ENCODE data around the gene STEAP4. TPM values are rescaled to one million over a fixed set of nuclear protein-coding genes. Genes with fewer than 3 reads are reported as not detected.

The STEAP4 gene
- total and polyA plus RNA-seq, 2 experiments from 2014 or later, result 0.06 TPM; not detected in 1

DNA sequence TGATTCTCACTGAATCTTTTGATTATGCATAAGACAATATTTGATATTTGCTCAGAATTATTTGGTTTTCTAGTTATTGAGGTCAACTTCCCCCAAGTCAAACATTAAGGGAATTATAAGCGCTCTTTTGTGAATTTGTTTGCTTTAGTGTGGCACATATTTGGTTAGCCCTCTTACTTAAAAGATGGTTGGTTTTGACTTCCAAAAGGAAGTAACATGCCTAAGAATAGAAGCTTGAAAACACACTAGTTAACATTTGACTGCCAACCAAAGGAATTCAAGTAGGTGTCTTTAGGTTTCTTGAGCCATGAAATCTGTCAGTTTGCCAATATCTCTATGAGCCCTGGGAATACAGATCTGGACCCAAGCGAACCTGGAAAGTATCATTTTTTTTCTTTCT is 24.9 kb downstream of the STEAP4 start:
- no peak overlapping the region for H3K4me3 Mint-ChIP-seq
- no peak for TF ChIP-seq STAT1 (IDR thresholded peaks at IDR 0.05; ENCODE audit: unreplicated experiment)
- no peak for TF ChIP-seq CREB1 (CRISPR knock-in tag; IDR thresholded peaks at IDR 0.05; ENCODE audit: low read depth)
- TF ChIP-seq EZH2 (IDR thresholded peaks at IDR 0.05; ENCODE audit: low read depth, unreplicated experiment), result no peak
- TF ChIP-seq CTCF (conservative IDR thresholded peaks at IDR 0.05; ENCODE audit: low read depth in 2 of 2), result no peak
- TF ChIP-seq ZNF331 (CRISPR knock-in tag; IDR thresholded peaks at IDR 0.05; ENCODE audit: low read depth), result no peak
- no peak for TF ChIP-seq JUNB (IDR thresholded peaks at IDR 0.05; ENCODE audit: unreplicated experiment)
- TF ChIP-seq POLR2AphosphoS5 (IDR thresholded peaks at IDR 0.05; ENCODE audit: low read depth), result no peak
- no peak for TF ChIP-seq ZNF114 (CRISPR knock-in tag; IDR thresholded peaks at IDR 0.05)
- TF ChIP-seq EZH2phosphoT487 (IDR thresholded peaks at IDR 0.05; ENCODE audit: unreplicated experiment), result no peak
- TF ChIP-seq, protein P1, sequence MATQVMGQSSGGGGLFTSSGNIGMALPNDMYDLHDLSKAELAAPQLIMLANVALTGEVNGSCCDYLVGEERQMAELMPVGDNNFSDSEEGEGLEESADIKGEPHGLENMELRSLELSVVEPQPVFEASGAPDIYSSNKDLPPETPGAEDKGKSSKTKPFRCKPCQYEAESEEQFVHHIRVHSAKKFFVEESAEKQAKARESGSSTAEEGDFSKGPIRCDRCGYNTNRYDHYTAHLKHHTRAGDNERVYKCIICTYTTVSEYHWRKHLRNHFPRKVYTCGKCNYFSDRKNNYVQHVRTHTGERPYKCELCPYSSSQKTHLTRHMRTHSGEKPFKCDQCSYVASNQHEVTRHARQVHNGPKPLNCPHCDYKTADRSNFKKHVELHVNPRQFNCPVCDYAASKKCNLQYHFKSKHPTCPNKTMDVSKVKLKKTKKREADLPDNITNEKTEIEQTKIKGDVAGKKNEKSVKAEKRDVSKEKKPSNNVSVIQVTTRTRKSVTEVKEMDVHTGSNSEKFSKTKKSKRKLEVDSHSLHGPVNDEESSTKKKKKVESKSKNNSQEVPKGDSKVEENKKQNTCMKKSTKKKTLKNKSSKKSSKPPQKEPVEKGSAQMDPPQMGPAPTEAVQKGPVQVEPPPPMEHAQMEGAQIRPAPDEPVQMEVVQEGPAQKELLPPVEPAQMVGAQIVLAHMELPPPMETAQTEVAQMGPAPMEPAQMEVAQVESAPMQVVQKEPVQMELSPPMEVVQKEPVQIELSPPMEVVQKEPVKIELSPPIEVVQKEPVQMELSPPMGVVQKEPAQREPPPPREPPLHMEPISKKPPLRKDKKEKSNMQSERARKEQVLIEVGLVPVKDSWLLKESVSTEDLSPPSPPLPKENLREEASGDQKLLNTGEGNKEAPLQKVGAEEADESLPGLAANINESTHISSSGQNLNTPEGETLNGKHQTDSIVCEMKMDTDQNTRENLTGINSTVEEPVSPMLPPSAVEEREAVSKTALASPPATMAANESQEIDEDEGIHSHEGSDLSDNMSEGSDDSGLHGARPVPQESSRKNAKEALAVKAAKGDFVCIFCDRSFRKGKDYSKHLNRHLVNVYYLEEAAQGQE (IDR thresholded peaks at IDR 0.05; ENCODE audit: unreplicated experiment), result no peak
- no peak for TF ChIP-seq ETS1 (IDR thresholded peaks at IDR 0.05)
- TF ChIP-seq NANOG (IDR thresholded peaks at IDR 0.05; ENCODE audit: borderline replicate concordance), result no peak
- Histone ChIP-seq H2AFZ (no peak overlapping the region), H3K27me3 (ENCODE audit: insufficient read depth) (no peaks in the 10 kb centered on the region), H4K20me1 (replicated peaks; ENCODE audit: insufficient read depth) (no peaks in the 10 kb centered on the region), H3K4me1 (ENCODE audit: insufficient read depth) (peaks cover 12% of the 10 kb centered on the region; the same call in 1 of the 2 replicates), H3K9me2 (ENCODE audit: insufficient read depth) (no peaks in the 10 kb centered on the region), H3K27ac (ENCODE audit: low read depth) (no peak overlapping the region), H3K79me2 (replicated peaks; ENCODE audit: insufficient read depth) (no peaks in the 10 kb centered on the region), H3K4me2 (no peak overlapping the region), H3K36me3 (ENCODE audit: insufficient read depth) (no peaks in the 10 kb centered on the region), H3F3A (replicated peaks; ENCODE audit: low read depth) (no peaks in the 10 kb centered on the region), H3K4me3 (no peak overlapping the region)
- DNase-seq (ENCODE audit: low spot score), result peak; percentile 7
- ATAC-seq, result no peak
- H3K27ac Mint-ChIP-seq, result no peak overlapping the region
- no peaks in the 10 kb centered on the region; the same call in 2 of the 3 replicates for H3K36me3 Mint-ChIP-seq (ENCODE audit: low read depth)
- no peaks in the 10 kb centered on the region for H3K27me3 Mint-ChIP-seq (ENCODE audit: insufficient read depth, low read depth, poor library complexity)
- H3K4me1 Mint-ChIP-seq, result peaks cover 4% of the 10 kb centered on the region; the same call in 2 of the 3 replicates
- H3K9me3 Mint-ChIP-seq, result peaks cover 3% of the 10 kb centered on the region; the same call in 1 of the 3 replicates

All from GM23338 (cell line).